K562 (cell line): ENCODE results near the gene RBM7. TPM values are rescaled to one million over a fixed set of nuclear protein-coding genes. Genes with fewer than 3 reads are reported as not detected.

Experiments
- ATAC-seq: fragments of 200-7000 bp; cut with Tn5 transposase; 3 replicates; pipeline ENCODE4 v1.9.1; 2020; ENCODE audit warnings: moderate library complexity
- BruUV-seq: library from RNA; stranded (reverse); fragments of 400-500 nt; replicated peaks from 2 replicates; lab custom pipeline; 2021; lab: Mats Ljungman, UMichigan
- CTCF ChIA-PET: fragments of 300-600 bp; formaldehyde crosslinking; extraction: SDS; loops from one replicate; lab custom pipeline; 2021; ENCODE audit warnings: low intra/inter-chr PET ratio; lab: Yijun Ruan, JAX
- POLR2A ChIA-PET: fragments of 300-600, 350-650 bp; sonication (Branson Sonifier 250); formaldehyde crosslinking; extraction: SDS; loops from one replicate; lab custom pipeline; 2021; ENCODE audit warnings: antibody characterized with exemption, inconsistent platforms; lab: Yijun Ruan, JAX
- DNase-seq, 4 experiments: peaks; one replicate each; pipeline versions ENCODE4 v3.0.0 to v3.0.0-alpha.2; 2011 to 2018; ENCODE audit warnings: low spot score in 3 of 4, mixed read lengths in 3 of 4; ENCODE audit errors: extremely low read depth in 1 of 4
- FAIRE-seq: peaks from 2 replicates; lab custom pipeline; 2011; peaks lifted over from hg19 to GRCh38; lab: Jason Lieb, UNC
- H2AFZ ChIP-seq: 2 replicates; pipeline ENCODE4 v1.6.0; 2011; ENCODE audit warnings: low read depth, low read length, control low read depth, inconsistent platforms
- H3K27ac ChIP-seq: fragments of 200-600 bp; 3 replicates; pipeline ENCODE4 v1.8.0; 2011; ENCODE audit warnings: low read depth, mild to moderate bottlenecking, control low read depth, inconsistent platforms, low read length, moderate library complexity, mixed read lengths; ENCODE audit errors: extremely low read depth
- H3K27me3 ChIP-seq, 2 experiments: fragments of 300-600 bp in 1 of 2; 2 replicates in 1 of 2; 3 replicates in 1 of 2; pipeline versions ENCODE4 v1.6.0 to v1.8.0; 2011; ENCODE audit warnings: inconsistent platforms in 2 of 2, low read length in 2 of 2, mild to moderate bottlenecking in 1 of 2, mixed read lengths in 1 of 2, moderate library complexity in 1 of 2; ENCODE audit not compliant: control insufficient read depth in 2 of 2, insufficient read depth in 2 of 2
- H3K36me3 ChIP-seq: fragments of 300-600 bp; 3 replicates; pipeline ENCODE4 v1.8.0; 2011; ENCODE audit warnings: mild to moderate bottlenecking, low read length, inconsistent platforms; ENCODE audit not compliant: control insufficient read depth, insufficient read depth
- H3K4me1 ChIP-seq, 2 experiments: fragments of 200-600 bp in 1 of 2; replicated peaks in 1 of 2; 2 replicates in 1 of 2; 3 replicates in 1 of 2; pipeline versions ENCODE4 v1.5.1 to v1.8.0; 2011; ENCODE audit warnings: inconsistent platforms in 2 of 2, low read length in 2 of 2, mild to moderate bottlenecking in 1 of 2, mixed read lengths in 1 of 2, moderate library complexity in 1 of 2; ENCODE audit not compliant: control insufficient read depth in 2 of 2, insufficient read depth in 2 of 2
- H3K4me2 ChIP-seq: 2 replicates; pipeline ENCODE4 v1.6.1; 2011; ENCODE audit warnings: low read length, control low read depth, inconsistent platforms, mixed read lengths; ENCODE audit not compliant: insufficient read depth
- H3K4me3 ChIP-seq: fragments of 200-600 bp; sonication (generic), shearing (Covaris generic); 2 replicates; pipeline ENCODE4 v1.5.1; 2016; ENCODE audit warnings: control low read depth, inconsistent platforms
- H3K79me2 ChIP-seq: fragments of 200-600 bp; 3 replicates; pipeline ENCODE4 v1.8.0; 2011; ENCODE audit warnings: low read length, inconsistent platforms; ENCODE audit not compliant: control insufficient read depth, insufficient read depth
- H3K9ac ChIP-seq, 2 experiments: 2 replicates each; pipeline versions ENCODE4 v1.6.0 to v1.6.1; 2011; ENCODE audit warnings: low read depth in 2 of 2, low read length in 2 of 2, control low read depth in 1 of 2, inconsistent platforms in 1 of 2, mild to moderate bottlenecking in 1 of 2, mixed read lengths in 1 of 2; ENCODE audit not compliant: insufficient read depth in 1 of 2
- H3K9me1 ChIP-seq: one replicate; pipeline ENCODE4 v1.6.0; 2011; ENCODE audit warnings: inconsistent platforms, mild to moderate bottlenecking, low read length, moderate library complexity; ENCODE audit not compliant: control insufficient read depth, insufficient read depth
- H3K9me3 ChIP-seq: replicated peaks from 2 replicates; pipeline ENCODE4 v1.5.1; 2011; ENCODE audit warnings: low read depth, low read length, inconsistent platforms; ENCODE audit not compliant: control insufficient read depth, insufficient read depth
- H4K20me1 ChIP-seq: replicated peaks from 2 replicates; pipeline ENCODE4 v1.6.1; 2011; ENCODE audit warnings: low read length, inconsistent platforms, mixed read lengths; ENCODE audit not compliant: control insufficient read depth, insufficient read depth
- CHD1 ChIP-seq: fragments of 200-600 bp; sonication (generic); IDR thresholded peaks from one replicate; pipeline ENCODE4 v1.6.1; 2012; ENCODE audit warnings: mild to moderate bottlenecking, moderate library complexity, low read length, inconsistent platforms
- CSDE1 ChIP-seq, 2 experiments: fragments of 450-650 bp; IDR thresholded peaks; 2 replicates each; pipeline ENCODE4 v1.6.1; 2016; ENCODE audit warnings: mild to moderate bottlenecking in 1 of 2
- PCBP2 ChIP-seq: fragments of 200-400 bp; formaldehyde crosslinking; IDR thresholded peaks from 2 replicates; pipeline ENCODE4 v1.6.1; 2018; ENCODE audit warnings: low read length, low read depth, mild to moderate bottlenecking, moderate library complexity; ENCODE audit not compliant: poor library complexity, severe bottlenecking
- RNF2 ChIP-seq: sonication (generic); IDR thresholded peaks from 2 replicates; pipeline ENCODE4 v1.6.1; 2016
- SRSF1 ChIP-seq: fragments of 200-400 bp; formaldehyde crosslinking; IDR thresholded peaks from 2 replicates; pipeline ENCODE4 v1.6.1; 2017; ENCODE audit warnings: mild to moderate bottlenecking, low read depth, low read length, moderate library complexity
- TGIF2 ChIP-seq: sonication (generic); formaldehyde crosslinking; IDR thresholded peaks from 2 replicates; pipeline ENCODE4 v1.8.1; 2022; ENCODE audit warnings: mild to moderate bottlenecking, missing genetic modification reagents, moderate library complexity
- YBX1 ChIP-seq: fragments of 450-650 bp; IDR thresholded peaks from 2 replicates; pipeline ENCODE4 v1.7.1; 2016; ENCODE audit warnings: mild to moderate bottlenecking
- ZZZ3 ChIP-seq: fragments of 450-650 bp; IDR thresholded peaks from 2 replicates; pipeline ENCODE4 v1.6.1; 2016; ENCODE audit warnings: antibody characterized with exemption, mild to moderate bottlenecking, moderate library complexity
- WGBS: fragments of 100-300 bp; shearing (Covaris generic); methylation state at CpG from one replicate; pipeline ENCODE4 v1.1.6; 2016; ENCODE audit warnings: low coverage, mixed read lengths; ENCODE audit not compliant: insufficient coverage; ENCODE audit errors: missing lambda C conversion rate; 5-methylcytosine and 5-hydroxymethylcytosine counted together
- in situ Hi-C: fragments of 300-500 bp; cut with MboI; formaldehyde crosslinking; loops from 4 replicates; pipeline ENCODE4 v1.15.0; 2018; ENCODE audit warnings: inconsistent platforms, mixed read lengths
- intact Hi-C: fragments of 100-400 bp; cut with micrococcal nuclease; formaldehyde crosslinking; loops from 2 replicates; pipeline ENCODE4 v1.14.2; 2022
- polyA plus RNA-seq, 8 experiments: library from polyadenylated mRNA; depleted of rRNA in 4 of 8; stranded (reverse) in 5 of 8; unstranded in 3 of 8; fragments of >200 nt; fragmentation: Nextera tagmentation in 2 of 8; fragmentation: Illumina TruSeq in 1 of 8; extraction: Ambion mirVana in 2 of 8; extraction: Trizol in 1 of 8; gene quantifications; 2 replicates each; pipeline versions ENCODE4 v1.2.1 to v1.2.3, GENCODE V29; 2011 to 2014; ENCODE audit warnings: inconsistent platforms in 1 of 8, missing spikeins in 1 of 8
- total RNA-seq, 7 experiments: library from RNA; depleted of rRNA in 6 of 7; stranded (reverse); fragments of >200 nt in 6 of 7; fragmentation: Illumina TruSeq in 2 of 7; extraction: Trizol in 2 of 7; gene quantifications; 2 replicates each; pipeline versions ENCODE4 v1.2.1 to v1.2.3, GENCODE V29; 2011 to 2021; ENCODE audit warnings: low replicate concordance in 1 of 7
- TF ChIP-seq, protein P1 (sequence below): sonication (generic); formaldehyde crosslinking; IDR thresholded peaks from 2 replicates; pipeline ENCODE4 v1.8.0; 2022; ENCODE audit warnings: mild to moderate bottlenecking, missing genetic modification reagents
- TF ChIP-seq, protein P2 (sequence below): fragments of 250-450 bp; sonication (Bioruptor Pico); IDR thresholded peaks from 2 replicates; pipeline ENCODE4 v1.8.0; 2022; ENCODE audit warnings: moderate library complexity, mild to moderate bottlenecking, inconsistent platforms

Gene RBM7
- total and polyA plus RNA-seq, 9 of the 15 experiments (the other 6 are each of a cell fraction or from before 2014, with no cell fraction given) = 26.0 to 76.8 (median 49.6) TPM

DNA sequence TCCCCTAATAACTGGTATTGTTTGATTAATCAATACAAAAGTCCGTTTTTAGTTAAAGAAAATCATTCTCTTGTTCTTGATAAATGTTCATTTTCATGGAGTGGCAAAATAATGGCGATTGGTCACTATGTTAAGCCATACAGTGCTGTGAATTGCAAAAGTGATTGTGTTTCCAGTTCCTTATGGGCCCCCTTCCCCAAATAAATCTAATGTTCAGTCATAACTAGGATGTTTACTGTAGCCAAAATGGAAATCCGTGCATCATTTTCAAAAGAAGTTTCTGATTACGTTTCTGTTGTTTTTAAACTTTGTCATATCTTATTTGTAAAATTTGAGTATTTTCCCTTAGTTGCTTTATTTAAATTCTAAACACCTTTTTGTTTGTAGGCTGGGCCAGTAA lies 845 bp downstream of the RBM7 start:
- Histone ChIP-seq H2AFZ (no peak overlapping the region), H3K9me1 (no peaks in the 10 kb centered on the region), H3K79me2 (peaks cover 84% of the 10 kb centered on the region), H3K9me3 (no peaks in the 10 kb centered on the region), H4K20me1 (no peaks in the 10 kb centered on the region), H3K27me3 (no peaks in the 10 kb centered on the region), H3K36me3 (peaks cover 38% of the 10 kb centered on the region), H3K4me2 (peak overlapping the region; percentile 97), H3K4me1 (peaks cover 3 to 21% of the 10 kb centered on the region in 2 experiments), H3K4me3 (peak overlapping the region; percentile 54), H3K9ac (peak overlapping the region in 1 of 2 experiments; percentile 95; a peak in 3 of 4 replicates), H3K27ac (peak overlapping the region; percentile 99)
- DNase-seq = no peak
- intact Hi-C loops = loop anchor here (2.0 kb wide), 1 partner anchor 121 kb away; no protein-coding TSS in a partner anchor
- TF ChIP-seq CSDE1 (IDR thresholded peaks at IDR 0.05) (no peak), CHD1 (peak; percentile 63)
- WGBS = 1% methylated on average over 4 of the region's 4 CpGs
- no peak for ATAC-seq
- POLR2A ChIA-PET = interaction anchor here (0.6 to 1.5 kb wide), 3 partner anchors 8 to 315 kb away, joined by 3 to 7 read pairs (median 3); no protein-coding TSS in a partner anchor
- in situ Hi-C loops = no loop called here
- BruUV-seq = no TSS peak
- no peak for FAIRE-seq
- CTCF ChIA-PET = interaction anchor here (0.5 kb wide), 1 partner anchor 39 kb away, joined by 3 read pairs; no protein-coding TSS in a partner anchor

DNA sequence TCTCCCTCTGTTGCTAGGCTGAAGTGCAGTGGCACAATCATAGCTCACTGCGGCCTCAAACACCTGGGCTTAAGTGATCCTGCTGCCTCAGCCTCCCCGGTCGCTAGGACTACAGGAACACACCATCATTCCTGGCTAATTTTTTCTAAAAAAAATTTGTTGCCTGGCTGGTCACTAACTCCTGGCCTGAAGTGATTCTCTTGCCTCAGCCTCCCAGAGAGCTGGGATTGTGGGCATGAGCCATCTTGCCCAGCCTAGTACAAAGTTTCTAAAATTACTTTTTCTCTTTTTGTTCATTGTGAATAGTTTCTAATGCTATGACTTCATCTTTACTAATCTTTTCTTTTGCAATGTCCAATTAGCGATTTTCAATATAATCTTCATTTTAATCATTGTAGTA lies 12.5 kb downstream of the RBM7 start:
- WGBS = 89% methylated on average over 4 of the region's 4 CpGs
- Histone ChIP-seq H2AFZ (no peak overlapping the region), H4K20me1 (no peaks in the 10 kb centered on the region), H3K79me2 (no peaks in the 10 kb centered on the region), H3K27ac (no peak overlapping the region), H3K4me3 (no peak overlapping the region), H3K36me3 (peaks cover 23% of the 10 kb centered on the region; the same call in 2 of the 3 replicates), H3K9ac (no peak overlapping the region), H3K4me2 (no peak overlapping the region), H3K4me1 (no peaks in the 10 kb centered on the region), H3K9me1 (no peaks in the 10 kb centered on the region), H3K9me3 (no peaks in the 10 kb centered on the region), H3K27me3 (no peaks in the 10 kb centered on the region)
- ChIA-PET POLR2A (interaction anchor here (1.5 to 3.4 kb wide), 4 partner anchors 10 to 40 kb away, joined by 4 to 12 read pairs (median 6); partner anchors contain the start of genes C11orf71 and RBM7), CTCF (no interaction called here)
- TF ChIP-seq TGIF2 (CRISPR knock-in tag) = no peak
- no peak for TF ChIP-seq RNF2
- TF ChIP-seq PCBP2 = no peak
- TF ChIP-seq YBX1 = no peak
- TF ChIP-seq ZZZ3 = no peak
- TF ChIP-seq, protein P1, sequence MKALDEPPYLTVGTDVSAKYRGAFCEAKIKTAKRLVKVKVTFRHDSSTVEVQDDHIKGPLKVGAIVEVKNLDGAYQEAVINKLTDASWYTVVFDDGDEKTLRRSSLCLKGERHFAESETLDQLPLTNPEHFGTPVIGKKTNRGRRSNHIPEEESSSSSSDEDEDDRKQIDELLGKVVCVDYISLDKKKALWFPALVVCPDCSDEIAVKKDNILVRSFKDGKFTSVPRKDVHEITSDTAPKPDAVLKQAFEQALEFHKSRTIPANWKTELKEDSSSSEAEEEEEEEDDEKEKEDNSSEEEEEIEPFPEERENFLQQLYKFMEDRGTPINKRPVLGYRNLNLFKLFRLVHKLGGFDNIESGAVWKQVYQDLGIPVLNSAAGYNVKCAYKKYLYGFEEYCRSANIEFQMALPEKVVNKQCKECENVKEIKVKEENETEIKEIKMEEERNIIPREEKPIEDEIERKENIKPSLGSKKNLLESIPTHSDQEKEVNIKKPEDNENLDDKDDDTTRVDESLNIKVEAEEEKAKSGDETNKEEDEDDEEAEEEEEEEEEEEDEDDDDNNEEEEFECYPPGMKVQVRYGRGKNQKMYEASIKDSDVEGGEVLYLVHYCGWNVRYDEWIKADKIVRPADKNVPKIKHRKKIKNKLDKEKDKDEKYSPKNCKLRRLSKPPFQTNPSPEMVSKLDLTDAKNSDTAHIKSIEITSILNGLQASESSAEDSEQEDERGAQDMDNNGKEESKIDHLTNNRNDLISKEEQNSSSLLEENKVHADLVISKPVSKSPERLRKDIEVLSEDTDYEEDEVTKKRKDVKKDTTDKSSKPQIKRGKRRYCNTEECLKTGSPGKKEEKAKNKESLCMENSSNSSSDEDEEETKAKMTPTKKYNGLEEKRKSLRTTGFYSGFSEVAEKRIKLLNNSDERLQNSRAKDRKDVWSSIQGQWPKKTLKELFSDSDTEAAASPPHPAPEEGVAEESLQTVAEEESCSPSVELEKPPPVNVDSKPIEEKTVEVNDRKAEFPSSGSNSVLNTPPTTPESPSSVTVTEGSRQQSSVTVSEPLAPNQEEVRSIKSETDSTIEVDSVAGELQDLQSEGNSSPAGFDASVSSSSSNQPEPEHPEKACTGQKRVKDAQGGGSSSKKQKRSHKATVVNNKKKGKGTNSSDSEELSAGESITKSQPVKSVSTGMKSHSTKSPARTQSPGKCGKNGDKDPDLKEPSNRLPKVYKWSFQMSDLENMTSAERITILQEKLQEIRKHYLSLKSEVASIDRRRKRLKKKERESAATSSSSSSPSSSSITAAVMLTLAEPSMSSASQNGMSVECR = no peak
- TF ChIP-seq, protein P2, sequence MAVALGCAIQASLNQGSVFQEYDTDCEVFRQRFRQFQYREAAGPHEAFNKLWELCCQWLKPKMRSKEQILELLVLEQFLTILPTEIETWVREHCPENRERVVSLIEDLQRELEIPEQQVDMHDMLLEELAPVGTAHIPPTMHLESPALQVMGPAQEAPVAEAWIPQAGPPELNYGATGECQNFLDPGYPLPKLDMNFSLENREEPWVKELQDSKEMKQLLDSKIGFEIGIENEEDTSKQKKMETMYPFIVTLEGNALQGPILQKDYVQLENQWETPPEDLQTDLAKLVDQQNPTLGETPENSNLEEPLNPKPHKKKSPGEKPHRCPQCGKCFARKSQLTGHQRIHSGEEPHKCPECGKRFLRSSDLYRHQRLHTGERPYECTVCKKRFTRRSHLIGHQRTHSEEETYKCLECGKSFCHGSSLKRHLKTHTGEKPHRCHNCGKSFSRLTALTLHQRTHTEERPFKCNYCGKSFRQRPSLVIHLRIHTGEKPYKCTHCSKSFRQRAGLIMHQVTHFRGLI (CRISPR knock-in tag) = no peak
- no peak for TF ChIP-seq SRSF1
- BruUV-seq = no TSS peak
- in situ Hi-C loops = no loop called here
- FAIRE-seq (no peak), ATAC-seq (no peak; the same call in 2 of the 3 replicates), DNase-seq (no peak)
- intact Hi-C loops = no loop called here
